PC-9 (cell line): ENCODE measurements around the gene PTPN14. TPM values are rescaled to one million over a fixed set of nuclear protein-coding genes. Genes with fewer than 3 reads are reported as not detected.

Experiments
- BruUV-seq: library from RNA; stranded (reverse); fragments of 400-500 nt; replicated peaks from 2 replicates; lab custom pipeline; 2021; lab: Mats Ljungman, UMichigan
- CTCF ChIA-PET: fragments of 300-600 bp; sonication (Branson Sonifier 250); formaldehyde crosslinking; loops from one replicate; lab custom pipeline; 2022; ENCODE audit warnings: antibody characterized with exemption; lab: Charles Lee
- POLR2A ChIA-PET: fragments of 300-600 bp; sonication (Branson Sonifier 250); formaldehyde crosslinking; loops from one replicate; lab custom pipeline; 2022; ENCODE audit warnings: antibody characterized with exemption; ENCODE audit not compliant: unreplicated experiment; lab: Charles Lee
- DNase-seq, 2 experiments: peaks; one replicate each; pipeline versions ENCODE4 v3.0.0 to v3.0.0-alpha.2; 2015 to 2022; ENCODE audit warnings: mixed read lengths in 1 of 2
- H2AFZ ChIP-seq: fragments of 200-600 bp; sonication (generic); 2 replicates; pipeline ENCODE4 v1.8.1; 2017; ENCODE audit warnings: antibody characterized with exemption
- H3F3A ChIP-seq: fragments of 200-600 bp; sonication (generic); 2 replicates; pipeline ENCODE4 v1.8.1; 2017; ENCODE audit warnings: antibody characterized with exemption, mild to moderate bottlenecking, low read depth; ENCODE audit not compliant: insufficient read depth
- H3K27ac ChIP-seq: fragments of 200-600 bp; sonication (generic); 2 replicates; pipeline ENCODE4 v1.6.1; 2016; ENCODE audit warnings: mixed run types
- H3K27me3 ChIP-seq: fragments of 200-600 bp; sonication (generic); 2 replicates; pipeline ENCODE4 v1.6.1; 2016; ENCODE audit warnings: low read depth, mixed run types; ENCODE audit not compliant: insufficient read depth
- H3K36me3 ChIP-seq: fragments of 200-600 bp; sonication (generic); 2 replicates; pipeline ENCODE4 v1.6.1; 2016; ENCODE audit warnings: low read depth, mixed run types
- H3K4me1 ChIP-seq: fragments of 200-600 bp; sonication (generic); replicated peaks from 2 replicates; pipeline ENCODE4 v1.6.1; 2016; ENCODE audit warnings: mixed run types; ENCODE audit not compliant: insufficient read depth
- H3K4me2 ChIP-seq: fragments of 200-600 bp; sonication (generic); 2 replicates; pipeline ENCODE4 v1.6.1; 2017; ENCODE audit warnings: mixed run types
- H3K4me3 ChIP-seq: fragments of 200-600 bp; sonication (generic); 2 replicates; pipeline ENCODE4 v1.6.1; 2016; ENCODE audit warnings: mixed run types
- H3K79me2 ChIP-seq: fragments of 200-600 bp; sonication (generic); 2 replicates; pipeline ENCODE4 v1.6.1; 2017; ENCODE audit warnings: low read depth, mixed run types
- H3K9me2 ChIP-seq: fragments of 200-600 bp; sonication (generic); 2 replicates; pipeline ENCODE4 v1.8.1; 2017; ENCODE audit warnings: mild to moderate bottlenecking; ENCODE audit not compliant: insufficient read depth
- H3K9me3 ChIP-seq: fragments of 200-600 bp; sonication (generic); 2 replicates; pipeline ENCODE4 v1.8.1; 2016; ENCODE audit warnings: low read depth; ENCODE audit not compliant: insufficient read depth
- H4K20me1 ChIP-seq: fragments of 200-600 bp; sonication (generic); 2 replicates; pipeline ENCODE4 v1.8.1; 2017; ENCODE audit not compliant: insufficient read depth
- EZH2 ChIP-seq: fragments of 200-600 bp; sonication (generic); IDR thresholded peaks from 2 replicates; pipeline ENCODE4 v1.8.0; 2017; ENCODE audit warnings: antibody characterized with exemption, low read depth
- intact Hi-C: fragments of 100-400 bp; cut with micrococcal nuclease; formaldehyde crosslinking; loops from one replicate; pipeline ENCODE4 v1.10.0; 2022; ENCODE audit not compliant: unreplicated experiment
- total RNA-seq: library from RNA; stranded (reverse); gene quantifications from 2 replicates; pipeline ENCODE4 v1.2.3, GENCODE V29; 2021
- TF ChIP-seq, protein P1 (sequence below): fragments of 200-600 bp; sonication (generic); conservative IDR thresholded peaks from 2 replicates; pipeline ENCODE4 v1.6.1; 2017; ENCODE audit warnings: mixed run types, antibody characterized with exemption, mild to moderate bottlenecking, moderate library complexity

The PTPN14 gene
- total RNA-seq, 1 experiment from 2014 or later, result 78.9 TPM

DNA sequence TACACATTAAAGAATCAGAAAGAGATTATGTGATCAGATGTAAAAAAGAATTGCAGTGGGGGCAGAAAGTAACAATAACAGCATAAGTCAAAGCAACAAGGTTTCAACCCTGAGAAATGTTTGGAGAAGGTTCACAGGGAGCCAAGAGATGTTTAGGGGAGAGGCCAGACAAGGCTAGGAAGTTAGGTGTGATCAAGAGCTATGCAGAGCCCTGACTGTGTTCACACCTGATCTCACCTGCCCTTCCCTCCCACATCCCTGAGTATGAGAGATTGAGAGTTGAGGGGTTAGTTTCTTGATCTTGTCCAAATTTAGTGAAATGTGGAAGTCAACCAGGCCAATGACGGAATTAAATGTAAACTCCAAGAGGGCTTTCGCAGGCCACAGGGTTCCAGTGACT lies 10.2 kb downstream of the PTPN14 start:
- intact Hi-C loops, result no loop called here
- Histone ChIP-seq H3F3A (no peaks in the 10 kb centered on the region), H3K4me1 (peaks cover 4% of the 10 kb centered on the region), H3K4me3 (no peak overlapping the region), H3K79me2 (peaks cover 76% of the 10 kb centered on the region), H3K9me3 (no peaks in the 10 kb centered on the region), H4K20me1 (peaks cover 8% of the 10 kb centered on the region), H2AFZ (no peak overlapping the region), H3K27me3 (no peaks in the 10 kb centered on the region), H3K4me2 (no peak overlapping the region), H3K27ac (no peak overlapping the region), H3K36me3 (no peaks in the 10 kb centered on the region), H3K9me2 (no peaks in the 10 kb centered on the region; the same call in 1 of the 2 replicates)
- CTCF ChIA-PET, result no interaction called here
- TF ChIP-seq, protein P1, sequence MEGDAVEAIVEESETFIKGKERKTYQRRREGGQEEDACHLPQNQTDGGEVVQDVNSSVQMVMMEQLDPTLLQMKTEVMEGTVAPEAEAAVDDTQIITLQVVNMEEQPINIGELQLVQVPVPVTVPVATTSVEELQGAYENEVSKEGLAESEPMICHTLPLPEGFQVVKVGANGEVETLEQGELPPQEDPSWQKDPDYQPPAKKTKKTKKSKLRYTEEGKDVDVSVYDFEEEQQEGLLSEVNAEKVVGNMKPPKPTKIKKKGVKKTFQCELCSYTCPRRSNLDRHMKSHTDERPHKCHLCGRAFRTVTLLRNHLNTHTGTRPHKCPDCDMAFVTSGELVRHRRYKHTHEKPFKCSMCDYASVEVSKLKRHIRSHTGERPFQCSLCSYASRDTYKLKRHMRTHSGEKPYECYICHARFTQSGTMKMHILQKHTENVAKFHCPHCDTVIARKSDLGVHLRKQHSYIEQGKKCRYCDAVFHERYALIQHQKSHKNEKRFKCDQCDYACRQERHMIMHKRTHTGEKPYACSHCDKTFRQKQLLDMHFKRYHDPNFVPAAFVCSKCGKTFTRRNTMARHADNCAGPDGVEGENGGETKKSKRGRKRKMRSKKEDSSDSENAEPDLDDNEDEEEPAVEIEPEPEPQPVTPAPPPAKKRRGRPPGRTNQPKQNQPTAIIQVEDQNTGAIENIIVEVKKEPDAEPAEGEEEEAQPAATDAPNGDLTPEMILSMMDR, result no peak
- no peak for TF ChIP-seq EZH2
- DNase-seq, result no peak
- no TSS peak for BruUV-seq
- POLR2A ChIA-PET, result no interaction called here

DNA sequence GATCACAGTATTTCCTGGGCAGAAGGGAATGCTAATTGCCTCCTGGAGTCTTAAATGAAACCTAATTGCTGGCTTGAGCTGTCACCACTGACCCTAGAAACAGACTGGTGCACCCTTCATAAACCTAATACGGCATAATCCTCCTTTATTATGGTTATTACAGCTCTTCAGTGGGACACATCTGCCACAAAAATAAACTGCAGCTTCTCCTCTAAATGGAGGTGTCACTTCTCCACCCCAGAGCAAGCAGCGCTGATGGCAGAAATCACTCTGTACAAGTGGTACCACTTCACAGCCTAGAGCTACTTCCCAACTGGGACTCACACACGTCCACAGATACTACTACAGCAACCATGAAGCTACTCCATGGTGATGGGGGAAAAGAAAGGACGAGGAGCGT lies 11.1 kb downstream of the PTPN14 start:
- no TSS peak for BruUV-seq
- no peak for TF ChIP-seq EZH2
- TF ChIP-seq, protein P1, result no peak
- Histone ChIP-seq H3K27me3 (no peaks in the 10 kb centered on the region), H3K9me2 (no peaks in the 10 kb centered on the region; the same call in 1 of the 2 replicates), H3K4me2 (no peak overlapping the region), H3K36me3 (no peaks in the 10 kb centered on the region), H3K79me2 (peaks cover 75% of the 10 kb centered on the region), H3K4me1 (no peaks in the 10 kb centered on the region), H3K4me3 (no peak overlapping the region), H3K27ac (no peak overlapping the region), H3K9me3 (no peaks in the 10 kb centered on the region), H3F3A (no peaks in the 10 kb centered on the region), H4K20me1 (peaks cover 8% of the 10 kb centered on the region), H2AFZ (no peak overlapping the region)
- ChIA-PET POLR2A (interaction anchor here (0.7 kb wide), 1 partner anchor 210 kb away, joined by 4 read pairs; no protein-coding TSS in a partner anchor), CTCF (interaction anchor here (0.6 kb wide), 1 partner anchor 12 kb away, joined by 4 read pairs; no protein-coding TSS in a partner anchor)
- DNase-seq, result no peak
- intact Hi-C loops, result no loop called here

DNA sequence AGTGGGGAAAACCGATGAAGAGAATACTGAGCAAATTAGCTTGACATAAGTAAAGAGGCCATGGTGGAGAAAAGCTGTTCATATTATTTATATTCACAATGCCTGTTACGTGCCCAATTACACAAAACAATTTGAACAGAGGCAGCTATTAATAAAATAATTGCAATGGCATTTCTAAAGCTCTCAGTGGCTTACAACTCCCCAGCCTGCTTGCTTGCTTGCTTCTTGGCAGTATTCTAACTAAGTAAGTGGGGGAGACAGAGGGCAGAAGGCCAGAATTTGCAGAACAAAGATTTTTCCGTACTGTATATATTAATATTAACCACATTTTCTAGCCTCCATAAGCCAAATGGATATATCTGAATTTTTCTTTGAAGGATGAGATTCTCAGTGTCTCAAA lies 12.9 kb downstream of the PTPN14 start:
- no peak overlapping the region for H2AFZ ChIP-seq
- no peaks in the 10 kb centered on the region for H3K4me1 ChIP-seq
- DNase-seq, result no peak
- H3K9me2 ChIP-seq, result no peaks in the 10 kb centered on the region; the same call in 1 of the 2 replicates
- BruUV-seq, result no TSS peak
- no peak overlapping the region for H3K27ac ChIP-seq
- intact Hi-C loops, result no loop called here
- TF ChIP-seq EZH2, result no peak
- TF ChIP-seq, protein P1, result no peak
- H3K4me3 ChIP-seq, result no peak overlapping the region
- ChIA-PET POLR2A (no interaction called here), CTCF (no interaction called here)
- H3K79me2 ChIP-seq, result peaks cover 64% of the 10 kb centered on the region
- H3K36me3 ChIP-seq, result no peaks in the 10 kb centered on the region
- H3K4me2 ChIP-seq, result no peak overlapping the region
- H4K20me1 ChIP-seq, result peaks cover 11% of the 10 kb centered on the region
- no peaks in the 10 kb centered on the region for H3F3A ChIP-seq
- no peaks in the 10 kb centered on the region for H3K9me3 ChIP-seq
- no peaks in the 10 kb centered on the region for H3K27me3 ChIP-seq
